ENCODE measurements around the gene OR1J1. TPM values are rescaled to one million over a fixed set of nuclear protein-coding genes. Genes with fewer than 3 reads are reported as not detected.

Gene OR1J1, protein sequence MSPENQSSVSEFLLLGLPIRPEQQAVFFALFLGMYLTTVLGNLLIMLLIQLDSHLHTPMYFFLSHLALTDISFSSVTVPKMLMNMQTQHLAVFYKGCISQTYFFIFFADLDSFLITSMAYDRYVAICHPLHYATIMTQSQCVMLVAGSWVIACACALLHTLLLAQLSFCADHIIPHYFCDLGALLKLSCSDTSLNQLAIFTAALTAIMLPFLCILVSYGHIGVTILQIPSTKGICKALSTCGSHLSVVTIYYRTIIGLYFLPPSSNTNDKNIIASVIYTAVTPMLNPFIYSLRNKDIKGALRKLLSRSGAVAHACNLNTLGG
- total RNA-seq = not detected

DNA sequence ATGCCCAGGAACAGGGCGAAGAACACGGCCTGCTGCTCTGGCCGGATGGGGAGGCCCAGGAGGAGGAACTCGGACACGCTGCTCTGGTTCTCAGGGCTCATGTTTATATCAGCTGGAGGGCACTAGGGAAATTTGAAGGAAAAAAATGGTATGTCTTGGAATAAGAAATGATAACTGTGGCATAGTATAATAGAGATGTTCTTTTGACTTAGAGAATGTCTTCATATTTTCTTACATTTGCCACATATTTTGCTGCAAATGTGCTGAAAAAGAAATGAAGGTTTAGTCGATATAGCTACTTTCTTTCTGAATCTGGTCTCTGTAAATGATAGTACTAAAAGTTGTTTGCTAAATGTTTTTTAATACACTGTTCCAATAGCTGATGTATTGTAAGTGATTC is at the start of gene OR1J1:
Gene OR1J1, minus strand, starts transcription at position 101 of the 400 bp plus-strand sequence. Its CDS starts 0 bp downstream, at position 101.

GRCh38 chr9:122527193-122527592 is 49.5 kb upstream of the OR1J1 start, which contains the start of gene OR1N1:
OR1N1 (minus strand) TSS chr9:122527293; CDS start chr9:122527293, 0 bp downstream.

DNA sequence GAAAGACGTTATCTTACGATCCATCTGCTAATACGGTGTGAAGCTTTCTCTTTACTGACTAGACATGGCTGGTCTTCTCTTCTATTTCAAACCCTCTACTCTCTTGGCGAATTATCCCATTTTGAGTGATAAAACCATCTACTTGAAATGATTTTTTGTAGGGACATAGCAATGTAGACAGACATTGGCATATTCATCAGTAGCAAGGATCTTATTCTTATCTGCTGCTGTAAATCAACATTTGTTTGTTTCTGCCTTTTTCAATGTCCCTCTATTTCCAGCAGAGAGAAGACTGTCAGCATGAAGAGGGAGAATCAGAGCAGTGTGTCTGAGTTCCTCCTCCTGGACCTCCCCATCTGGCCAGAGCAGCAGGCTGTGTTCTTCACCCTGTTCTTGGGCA is 41.1 kb upstream of the OR1J1 start, which contains the start of gene OR1J4:
Gene OR1J4, plus strand, starts transcription at position 301 of the 400 bp plus-strand sequence. Its CDS starts 0 bp downstream, at position 301.

GRCh38 chr9:122510502-122510901 is 32.8 kb upstream of the OR1J1 start, which contains the start of gene OR1J2:
OR1J2 (plus strand) TSS chr9:122510802; CDS start chr9:122510802, 0 bp downstream.

Other genes with a start within 250 kb of the OR1J1 start
- gene LHX6, start 249.0 kb downstream of the OR1J1 start, total RNA-seq = 32.2 TPM
- gene RBM18, start 213.1 kb downstream of the OR1J1 start, total RNA-seq = 18.8 TPM
- 22.2 TPM for gene MRRF, start 213.0 kb downstream of the OR1J1 start, total RNA-seq
- 0.31 TPM for gene PTGS1, start 106.9 kb downstream of the OR1J1 start, total RNA-seq
- not detected for gene OR1J2, start 32.9 kb upstream of the OR1J1 start, total RNA-seq
- not detected for gene OR1J4, start 41.2 kb upstream of the OR1J1 start, total RNA-seq
- not detected for gene OR1N1, start 49.4 kb upstream of the OR1J1 start, total RNA-seq
- gene OR1N2, start 75.2 kb upstream of the OR1J1 start, total RNA-seq = not detected
- 0.31 TPM for gene OR1L8, start 105.5 kb upstream of the OR1J1 start, total RNA-seq
- not detected for gene OR1Q1, start 136.8 kb upstream of the OR1J1 start, total RNA-seq
- gene OR1B1, start 179.7 kb upstream of the OR1J1 start, total RNA-seq = not detected
- gene OR1L1, start 183.8 kb upstream of the OR1J1 start, total RNA-seq = not detected
- not detected for gene OR1L3, start 197.2 kb upstream of the OR1J1 start, total RNA-seq
- gene OR1L4, start 246.1 kb upstream of the OR1J1 start, total RNA-seq = not detected

Measured in parietal lobe (tissue), 1 donor.